Mesenteric fat pad (tissue), 1 donor: ENCODE data around the gene ENSA. TPM values are rescaled to one million over a fixed set of nuclear protein-coding genes. Genes with fewer than 3 reads are reported as not detected.
"Not testable (repeated sequence)": the region's sequence is repeated elsewhere in the genome, so short reads cannot be mapped to it uniquely, and the experiment has no call there.

ENCODE experiments used
- DNase-seq: peaks from one replicate; pipeline ENCODE4 v3.0.0-alpha.2; 2020; ENCODE audit warnings: low spot score
- total RNA-seq: library from RNA; stranded (reverse); fragmentation: NEBNext Ultra II Directional; extraction: Animal tissue kit (Norgen Biotek cat#: 25700); gene quantifications from one replicate; pipeline ENCODE4 v1.2.1, GENCODE V29; 2021
- donor health status: DM: yes; HTN: yes; CAD: no.

Gene ENSA
- total RNA-seq, 1 donor from 2014 or later: 138 TPM

DNA sequence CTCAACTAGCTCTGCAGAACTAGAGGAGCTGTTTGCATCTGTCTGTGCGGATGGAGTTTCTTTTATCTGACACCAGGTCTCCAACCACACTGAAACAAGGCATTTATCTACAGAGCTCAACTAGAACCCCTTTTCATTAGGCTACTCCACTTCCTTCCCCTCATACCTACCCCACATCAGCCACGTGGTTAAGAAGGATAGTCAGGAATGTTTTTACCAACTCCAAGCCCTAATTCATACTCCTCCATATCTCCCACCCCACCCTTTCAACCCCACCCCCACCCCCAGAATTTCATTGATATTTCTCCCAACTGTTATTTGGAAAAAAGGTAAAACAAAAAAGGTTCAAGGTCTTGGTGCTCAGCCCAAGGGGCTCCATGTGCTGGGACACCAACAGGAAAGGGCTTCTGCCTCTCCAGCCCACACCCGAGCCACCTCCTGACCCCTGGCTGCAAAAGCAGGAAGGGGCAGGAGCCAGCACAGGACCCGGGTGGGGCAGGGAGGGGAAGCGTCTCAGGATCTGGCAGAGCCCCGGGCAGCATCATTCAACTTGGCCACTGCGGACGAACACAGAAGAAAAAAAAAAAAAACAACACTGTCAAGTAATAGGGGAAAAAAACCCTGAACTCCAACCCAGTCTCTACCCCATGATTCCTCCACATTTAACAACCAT lies 7.0 kb downstream of the ENSA start:
- no peak for DNase-seq

DNA sequence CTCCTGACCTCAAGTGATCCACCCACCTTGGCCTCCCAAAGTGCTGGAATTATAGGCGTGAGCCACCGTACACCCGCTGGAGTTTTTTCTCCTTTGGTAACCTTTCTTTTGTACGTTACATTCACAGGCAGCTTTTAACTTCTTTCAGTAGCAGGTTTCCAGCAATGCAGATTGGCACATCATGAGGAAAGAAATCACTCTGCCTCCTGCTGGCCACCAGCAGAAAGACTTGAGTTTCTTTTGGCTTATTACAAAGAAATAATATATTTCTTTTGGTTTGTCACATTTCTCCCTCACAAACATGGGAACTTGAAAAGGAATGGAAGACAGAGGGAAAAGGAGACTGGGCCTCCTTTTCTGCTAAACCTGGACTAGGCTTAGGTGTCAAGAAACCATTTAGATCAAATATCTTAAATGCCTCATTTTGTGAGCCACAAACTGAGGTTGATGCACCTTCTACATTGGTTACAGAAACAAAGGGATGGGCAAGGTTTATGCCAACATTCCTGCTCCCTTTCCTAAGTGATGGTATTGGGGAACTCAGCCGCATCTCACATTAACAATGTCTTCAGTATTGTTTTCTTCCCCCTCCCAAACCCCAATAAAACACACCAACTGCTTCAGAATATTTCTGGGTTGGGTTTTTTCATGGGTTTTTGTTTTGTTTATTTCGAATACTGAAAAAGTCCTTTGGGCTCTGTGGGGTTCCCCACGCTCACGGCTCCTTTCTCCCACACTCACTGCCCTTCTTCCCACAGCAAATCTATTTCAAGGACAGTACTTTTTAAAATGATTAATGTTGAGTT lies 7.7 kb downstream of the ENSA start:
- DNase-seq: no peak

DNA sequence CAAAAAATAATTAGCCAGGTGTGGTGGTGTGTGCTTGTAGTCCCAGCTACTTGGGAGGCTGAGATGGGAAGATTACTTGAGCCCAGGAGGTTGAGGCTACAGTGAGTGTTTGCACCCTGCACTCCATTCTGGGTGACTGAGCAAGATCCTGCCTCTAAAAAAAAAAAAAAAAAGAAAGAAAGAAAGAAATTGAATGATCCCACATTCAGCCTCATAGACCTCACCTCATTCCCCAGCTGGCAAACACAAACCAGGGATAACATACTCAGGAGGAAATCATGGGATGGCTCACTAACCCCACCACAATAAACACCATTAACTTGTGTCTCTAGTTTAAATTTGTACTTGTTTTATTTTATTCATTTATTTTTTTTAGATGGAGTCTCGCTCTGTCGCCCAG lies 8.5 kb downstream of the ENSA start:
- no peak for DNase-seq

DNA sequence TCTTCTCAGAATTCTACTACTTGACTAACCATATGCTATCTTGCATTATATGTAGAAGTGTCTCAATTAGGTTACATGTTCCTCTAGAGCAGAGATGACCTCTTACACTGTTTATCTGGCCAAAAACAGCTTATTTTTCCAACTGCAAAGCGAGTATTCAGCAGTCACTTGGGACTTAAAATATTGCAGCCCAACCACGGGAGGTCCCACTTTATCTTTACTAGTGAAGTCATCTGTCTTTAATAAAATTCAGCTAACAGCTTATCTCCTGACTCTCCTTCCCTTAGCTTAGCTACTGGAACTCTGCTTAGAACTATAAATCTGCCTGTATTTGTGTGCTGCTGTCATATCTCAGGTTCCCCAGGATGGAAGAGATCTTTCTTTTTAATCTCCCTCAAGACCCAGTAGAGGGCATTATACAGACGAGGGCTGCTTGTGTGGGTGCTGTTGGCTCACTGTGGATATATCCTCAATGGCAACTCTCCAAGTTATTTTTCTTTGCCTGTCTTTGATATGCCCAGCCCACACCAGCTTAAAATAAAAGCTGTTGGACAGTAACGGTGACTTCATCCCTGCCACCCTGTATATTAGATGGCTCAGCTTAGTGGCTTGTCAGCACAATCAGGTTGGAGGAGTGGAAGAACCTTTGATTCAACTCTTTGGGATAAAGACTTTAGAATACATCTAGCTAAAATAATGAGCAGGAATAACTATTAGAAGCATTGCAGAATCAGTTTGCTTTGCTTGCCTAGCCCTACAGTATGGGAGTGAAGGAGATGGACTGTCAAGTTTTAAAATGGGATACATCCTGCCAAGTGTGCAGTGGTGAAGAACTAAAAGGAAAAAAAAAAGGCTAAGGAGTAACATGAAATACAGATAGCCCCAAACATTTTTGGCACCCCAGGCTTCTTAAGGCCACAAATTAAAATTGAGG lies 9.6 kb downstream of the ENSA start:
- no peak for DNase-seq

DNA sequence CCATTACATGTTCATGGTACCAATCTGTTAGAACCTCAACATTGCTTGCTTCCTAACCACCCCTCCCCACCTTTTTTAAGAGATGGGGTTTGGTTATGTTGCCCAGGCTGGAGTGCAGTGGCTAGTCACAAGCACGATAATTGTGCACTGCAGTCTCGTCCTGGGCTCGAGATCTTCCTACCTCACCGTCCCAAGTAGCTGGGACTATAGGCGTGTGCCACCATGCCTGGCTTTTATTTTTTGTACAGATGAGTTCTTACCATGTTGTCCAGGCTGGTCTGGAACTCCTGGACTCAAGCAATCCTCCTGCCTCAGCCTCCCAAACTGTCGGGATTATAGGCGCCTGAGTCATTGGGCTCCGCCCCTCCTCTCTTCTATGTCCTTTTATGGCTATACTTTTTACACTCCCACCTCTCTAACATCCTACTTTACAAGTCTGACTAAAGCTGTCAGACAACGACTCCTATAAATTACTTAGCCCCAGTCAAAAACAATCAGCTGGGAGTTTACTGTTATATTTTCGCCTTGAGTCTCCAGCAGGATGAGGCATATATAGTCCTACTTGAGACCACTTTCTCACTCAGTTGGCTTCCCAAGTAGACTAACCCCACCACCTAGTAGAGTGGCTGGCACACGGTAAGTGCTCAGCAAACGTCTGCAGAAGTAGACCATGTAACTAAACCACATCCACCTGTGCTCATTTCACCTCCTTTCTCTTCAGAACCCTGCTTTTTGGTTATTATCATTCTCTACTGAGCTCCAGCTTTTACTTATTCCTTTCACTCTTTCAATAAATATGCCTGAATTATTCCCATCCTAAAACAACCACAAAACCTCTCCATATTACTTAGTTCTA lies 13.8 kb downstream of the ENSA start:
- no peak for DNase-seq

DNA sequence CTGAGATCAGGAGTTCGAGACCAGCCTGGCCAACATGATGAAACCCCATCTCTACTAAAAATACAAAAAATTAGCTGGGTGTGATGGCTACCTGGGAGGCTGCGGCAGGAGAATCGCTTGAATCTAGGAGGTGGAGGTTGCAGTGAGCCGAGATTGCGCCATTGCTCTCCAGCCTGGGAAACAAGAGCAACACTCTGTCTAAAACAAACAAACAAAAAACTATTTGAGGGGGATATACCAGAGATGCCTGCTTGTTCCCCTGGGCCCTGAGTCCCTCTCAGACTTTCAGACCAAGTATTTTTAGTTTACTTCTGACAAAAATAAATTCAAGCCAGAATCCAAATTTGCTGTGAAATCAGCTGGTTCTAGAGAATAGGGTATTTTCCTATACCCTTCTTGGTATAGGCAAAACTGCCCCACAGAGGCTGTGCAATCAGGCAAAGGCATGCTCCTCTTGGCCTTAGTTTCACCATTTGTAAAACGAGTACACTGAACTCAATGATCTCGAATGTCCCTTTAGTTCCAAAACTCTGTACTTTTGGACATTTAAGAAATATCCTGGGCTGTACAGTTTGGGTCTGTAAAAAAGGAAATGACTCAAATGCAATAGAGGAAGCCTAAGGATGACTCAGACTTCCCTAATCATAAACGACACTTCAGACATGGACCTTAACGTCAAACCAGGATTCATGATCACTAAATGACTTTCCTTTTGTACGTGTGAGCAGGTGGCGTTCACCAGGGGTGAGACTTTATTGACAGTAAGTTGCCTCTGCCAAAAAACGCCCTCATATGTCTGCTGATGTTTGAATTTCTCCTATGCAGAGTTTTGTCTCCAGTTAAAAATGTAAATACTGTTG lies 16.1 kb downstream of the ENSA start:
- no peak for DNase-seq

DNA sequence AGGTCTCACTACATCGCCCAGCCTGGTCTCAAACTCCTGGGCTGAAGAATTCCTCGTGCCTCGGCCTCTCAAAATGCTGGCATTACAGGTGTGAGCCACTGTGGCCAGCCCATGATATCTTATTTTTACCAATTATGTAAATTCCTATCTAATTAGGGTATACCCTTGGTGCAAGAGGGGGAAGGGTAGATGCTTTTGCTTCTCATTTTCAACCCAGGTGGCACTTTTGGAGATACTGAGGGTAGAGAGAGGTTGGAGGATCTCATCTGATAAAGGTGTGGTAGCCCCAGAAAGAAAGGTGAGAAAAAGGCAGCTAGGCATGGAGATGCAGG lies 17.4 kb downstream of the ENSA start:
- DNase-seq: no peak

DNA sequence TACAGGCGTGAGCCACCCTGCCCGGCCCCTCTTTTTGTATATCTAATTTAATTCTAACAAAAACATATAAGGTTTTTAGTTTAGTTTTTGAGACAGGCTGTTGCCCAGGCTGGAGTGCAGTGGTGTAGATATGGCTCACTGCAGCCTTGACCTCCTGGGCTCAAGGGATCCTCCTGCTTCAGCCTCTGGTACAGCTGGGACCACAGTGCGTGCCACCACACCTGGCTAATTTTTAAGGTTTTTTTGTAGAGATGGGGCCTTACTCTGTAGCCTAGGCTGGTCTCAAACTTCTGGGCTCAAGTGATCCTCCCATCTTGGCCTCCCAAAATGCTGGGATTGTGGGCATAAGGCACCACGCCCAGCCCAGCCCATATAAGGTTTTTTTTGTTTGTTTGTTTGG lies 18.8 kb downstream of the ENSA start:
- DNase-seq: no peak

DNA sequence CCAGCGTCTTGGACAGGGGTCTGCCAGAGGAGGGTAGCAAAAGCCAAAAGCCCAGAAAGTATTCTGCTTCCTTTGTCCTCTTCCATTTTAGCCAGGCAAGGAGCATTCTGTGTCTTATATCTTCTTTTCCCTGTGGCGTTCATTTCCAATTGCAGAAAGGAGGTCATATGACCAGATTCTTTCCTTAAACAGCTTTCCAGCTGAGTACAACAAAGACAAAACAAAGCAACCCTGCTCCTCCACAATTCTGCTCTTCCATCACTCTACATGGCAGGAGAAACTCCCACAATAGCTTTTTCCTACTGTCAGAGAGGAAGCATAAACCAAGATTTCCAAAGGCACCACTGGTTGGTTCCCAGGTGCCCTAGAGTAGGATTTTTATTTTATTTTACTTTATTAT lies 19.7 kb downstream of the ENSA start:
- no peak for DNase-seq

DNA sequence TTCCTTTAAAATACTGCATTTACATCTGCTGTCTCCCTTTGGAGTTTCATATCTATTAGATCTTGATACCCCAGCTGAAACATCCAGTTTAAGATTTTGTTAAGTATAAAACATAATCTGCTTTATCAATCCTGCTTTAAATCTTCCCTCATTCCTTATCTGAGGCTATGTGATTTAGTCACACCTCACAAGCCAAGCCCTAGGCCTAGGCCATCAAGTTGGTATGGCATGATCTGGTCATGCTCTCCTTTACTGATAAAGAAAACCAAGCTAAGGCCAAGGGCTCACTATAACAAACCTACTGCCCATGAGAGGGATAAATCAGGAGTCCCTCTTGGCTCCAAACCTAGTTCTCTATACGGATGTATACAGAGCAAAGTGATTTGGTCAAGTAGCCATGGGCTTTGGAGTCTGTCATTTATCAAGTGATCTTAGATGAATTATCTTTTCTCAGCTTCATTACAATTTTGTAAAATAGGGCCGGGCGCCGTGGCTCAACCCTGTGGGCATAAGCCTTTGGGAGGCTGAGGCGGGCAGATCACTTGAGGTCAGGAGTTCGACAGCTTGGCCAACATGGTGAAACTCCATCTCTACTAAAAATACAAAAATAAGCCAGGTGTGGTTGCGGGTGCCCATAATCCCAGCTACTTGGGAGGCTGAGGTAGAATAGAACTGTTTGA lies 22.8 kb downstream of the ENSA start:
- DNase-seq: no peak

DNA sequence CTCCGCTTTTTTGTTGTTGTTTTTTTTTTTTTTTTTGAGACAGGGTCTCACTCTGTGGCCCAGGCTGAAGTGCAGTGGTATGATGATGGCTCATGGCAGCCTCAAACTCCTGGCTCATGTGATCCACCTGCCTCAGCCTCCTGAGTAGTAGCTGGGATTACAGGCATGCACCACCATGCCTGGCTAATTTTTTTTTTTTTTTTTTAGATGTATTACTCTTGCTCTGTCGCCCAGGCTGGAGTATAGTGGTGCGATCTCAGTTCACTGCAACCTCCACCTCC lies 24.0 kb downstream of the ENSA start:
- not testable (repeated sequence) for DNase-seq

DNA sequence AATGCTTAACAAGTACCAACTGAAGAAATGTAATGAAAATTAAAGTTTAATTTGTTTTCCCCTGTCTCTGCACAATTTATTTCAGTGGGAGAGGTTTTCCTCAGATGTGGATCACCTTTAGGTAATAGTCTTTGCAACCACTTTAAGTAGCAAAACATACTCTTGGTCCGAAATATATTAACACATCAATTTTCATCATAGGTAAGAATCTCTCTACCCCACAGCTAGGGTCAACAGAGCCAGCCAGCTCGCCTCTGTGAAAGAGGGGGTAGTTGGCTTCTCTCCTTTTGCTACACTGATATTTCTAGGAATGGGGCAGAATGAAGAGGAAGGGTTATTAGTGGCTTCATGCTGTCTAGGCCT lies 25.2 kb downstream of the ENSA start:
- no peak for DNase-seq

DNA sequence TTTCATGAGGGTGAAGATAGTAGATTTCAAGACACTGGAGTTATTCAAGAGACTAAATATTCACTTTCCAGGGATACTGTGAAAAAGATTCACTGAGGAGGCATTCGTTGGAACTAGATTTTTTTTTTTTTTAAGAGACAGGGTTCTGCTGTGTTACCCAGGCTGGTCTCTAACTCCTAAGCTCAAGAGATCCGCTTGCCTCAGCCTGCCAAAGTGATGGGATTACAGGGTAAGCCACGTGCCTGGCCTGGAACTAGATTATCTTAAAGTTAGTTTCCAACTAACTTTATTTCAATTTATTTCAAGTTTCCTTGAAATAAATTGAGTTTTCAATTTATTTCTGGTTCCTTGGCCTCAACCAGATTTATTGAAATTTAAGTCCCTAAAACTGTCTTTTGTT lies 25.7 kb downstream of the ENSA start:
- DNase-seq: no peak

DNA sequence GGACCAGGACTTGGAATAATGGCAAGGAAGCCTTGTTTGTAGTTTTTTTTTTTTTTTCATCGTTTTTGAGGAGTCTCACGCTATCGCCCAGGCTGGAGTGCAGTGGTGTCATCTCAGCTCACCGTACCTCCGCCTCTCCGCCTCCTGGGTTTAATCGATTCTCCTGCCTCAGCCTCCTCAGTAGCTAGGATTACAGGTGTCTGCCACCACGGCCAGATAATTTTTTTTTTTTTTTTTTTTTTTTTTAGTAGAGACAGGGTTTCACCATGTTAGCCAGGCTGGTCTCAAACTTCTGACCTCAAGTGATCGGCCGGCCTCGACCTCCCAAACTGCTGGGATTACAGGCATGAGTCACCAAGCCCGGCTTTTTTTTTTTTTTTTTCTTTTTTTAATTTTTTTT lies 27.0 kb downstream of the ENSA start:
- not testable (repeated sequence) for DNase-seq

DNA sequence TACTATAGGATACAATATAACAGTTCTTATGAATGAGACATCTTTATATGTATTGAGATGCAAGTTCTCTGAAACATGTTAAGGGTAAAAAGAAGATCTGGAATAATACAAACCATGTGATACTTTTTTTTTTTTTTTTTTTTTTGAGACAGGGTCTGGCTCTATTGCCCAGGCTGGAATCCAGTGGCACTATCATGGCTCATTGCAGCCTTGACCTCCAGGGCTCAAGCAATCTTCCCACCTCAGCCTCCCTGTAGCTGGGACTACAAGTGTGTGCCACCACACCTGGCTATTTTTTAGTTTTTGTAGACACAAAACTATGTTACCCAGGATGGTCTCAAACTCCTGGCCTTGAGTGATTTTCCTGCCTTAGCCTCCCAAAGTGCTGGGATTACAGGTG lies 27.9 kb downstream of the ENSA start:
- no peak for DNase-seq

DNA sequence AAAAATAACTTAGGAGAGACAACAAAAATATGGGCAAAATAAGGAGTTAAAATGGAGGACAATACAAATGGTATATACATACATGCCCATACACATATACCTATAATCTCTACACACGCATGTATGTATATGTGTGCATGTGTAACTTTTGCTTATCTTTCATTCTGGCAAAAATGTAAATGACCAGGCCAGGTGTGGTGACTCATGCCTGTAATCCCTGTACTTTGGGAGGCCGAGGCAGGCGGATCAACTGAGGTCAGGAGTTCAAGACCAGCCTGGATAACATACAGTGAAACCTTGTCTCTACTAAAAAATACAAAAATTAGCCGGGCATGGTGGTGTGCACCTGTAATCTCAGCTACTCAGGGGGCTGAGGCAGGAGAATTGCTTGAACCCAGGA lies 31.1 kb downstream of the ENSA start:
- DNase-seq: peak; percentile 35

DNA sequence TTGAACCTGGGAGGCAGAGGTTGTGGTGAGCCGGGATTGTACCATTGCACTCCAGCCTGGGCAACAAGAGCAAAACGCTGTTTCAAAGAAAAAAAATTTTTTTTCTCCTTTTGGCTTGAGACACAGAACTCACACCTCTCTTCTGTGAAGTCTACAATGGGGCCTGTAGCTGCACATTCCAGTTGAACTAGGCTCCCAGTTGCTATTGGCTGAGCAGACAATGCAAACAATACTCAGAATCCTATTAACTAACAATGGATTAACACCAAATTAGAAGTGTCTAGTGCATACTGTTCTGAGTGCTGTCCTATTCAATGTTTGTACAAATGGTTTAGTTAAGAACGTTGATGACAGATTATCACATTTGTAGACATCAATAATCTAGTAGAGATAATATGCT lies 32.4 kb downstream of the ENSA start:
- DNase-seq: no peak

DNA sequence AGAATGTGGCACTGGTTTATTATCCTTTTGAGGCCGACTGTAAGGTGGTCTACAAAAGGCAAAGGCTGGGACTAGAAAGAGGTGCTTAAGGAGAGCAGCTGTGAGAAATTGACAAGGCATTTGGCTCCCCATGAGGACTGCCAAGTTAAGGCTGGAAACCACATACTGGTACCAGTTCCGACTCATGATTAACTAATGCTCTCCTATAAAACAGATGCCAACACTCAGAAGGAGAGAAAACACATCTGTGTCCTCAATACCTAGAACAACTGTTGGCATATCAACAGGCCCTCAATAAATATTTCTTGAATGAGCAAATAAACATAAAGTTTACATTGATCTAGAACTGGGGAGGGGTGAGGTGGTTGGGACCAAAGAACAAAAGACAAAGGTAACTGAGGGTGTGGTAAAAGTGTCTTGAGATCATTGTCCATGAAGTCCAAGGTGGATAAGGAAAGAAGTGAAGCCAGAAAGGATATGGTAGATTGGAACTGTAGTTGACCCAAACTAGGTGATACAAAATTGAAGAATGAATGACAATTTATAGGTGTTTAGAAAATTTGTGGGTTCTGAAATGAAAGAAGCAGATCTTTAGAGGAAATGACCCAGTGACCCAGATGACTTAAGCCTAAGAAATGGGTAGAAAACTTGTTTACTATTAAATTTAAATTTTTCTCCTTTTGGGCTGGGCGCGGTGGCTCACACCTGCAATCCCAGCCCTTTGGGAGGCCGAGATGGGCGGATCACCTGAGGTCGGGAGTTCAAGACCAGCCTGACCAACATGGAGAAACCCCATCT lies 33.1 kb downstream of the ENSA start:
- no peak for DNase-seq

DNA sequence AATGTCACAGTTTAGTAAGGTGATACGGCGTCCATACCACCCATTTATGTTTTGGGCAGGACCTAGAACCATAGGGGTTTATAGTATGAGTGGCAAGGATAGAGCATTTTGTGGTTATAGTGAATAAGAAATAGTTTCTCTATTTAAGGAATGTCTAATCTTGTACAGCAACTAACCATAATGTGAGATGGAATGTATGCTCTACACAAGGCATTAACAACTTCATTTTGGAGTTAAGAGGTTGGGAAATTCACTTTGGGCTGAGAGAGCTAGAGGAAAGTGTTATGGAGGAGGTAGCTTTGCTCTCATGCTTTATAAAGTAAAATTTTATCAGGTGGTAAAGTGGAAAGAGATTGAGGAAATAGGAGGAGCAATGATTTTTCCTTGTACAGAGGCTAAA lies 47.0 kb downstream of the ENSA start:
- DNase-seq: no peak
